ENCODE data around the gene TRAPPC11. TPM values are rescaled to one million over a fixed set of nuclear protein-coding genes. Genes with fewer than 3 reads are reported as not detected.

Gene TRAPPC11
- total and polyA plus RNA-seq, 9 of the 15 experiments (the other 6 are each of a cell fraction or from before 2014, with no cell fraction given) = 11.6 to 49.0 (median 28.7) TPM

GRCh38 chr4:183636503-183636902, 22.6 kb upstream of the TRAPPC11 start:
- POLR2A ChIA-PET = no interaction called here
- H3K4me3 ChIP-seq = no peak overlapping the region

More at GRCh38 chr4:183636503-183636902, 22.6 kb upstream of the TRAPPC11 start:
- no TSS peak for BruUV-seq (replicated peaks)
- H3K27ac ChIP-seq (ENCODE audit: extremely low read depth, low read depth, low read length) = no peak overlapping the region
- DNase-seq (ENCODE audit: extremely low read depth in 1 of 4, low spot score in 3 of 4) (no peak), ATAC-seq (no peak), FAIRE-seq (no peak)
- H3K9me3 ChIP-seq (replicated peaks; ENCODE audit: control insufficient read depth, insufficient read depth, low read depth, low read length) = no peaks in the 10 kb centered on the region
- peaks cover 3% of the 10 kb centered on the region; the same call in 1 of the 3 replicates for H3K36me3 ChIP-seq (ENCODE audit: control insufficient read depth, insufficient read depth, low read length)
- intact Hi-C loops (cut with micrococcal nuclease) (no loop called here), in situ Hi-C loops (cut with MboI) (no loop called here)
- H4K20me1 ChIP-seq (replicated peaks; ENCODE audit: control insufficient read depth, insufficient read depth, low read length) = no peaks in the 10 kb centered on the region
- no peak overlapping the region for H3K4me2 ChIP-seq (ENCODE audit: insufficient read depth, low read length)
- H2AFZ ChIP-seq (ENCODE audit: low read depth, low read length) = no peak overlapping the region
- WGBS (ENCODE audit: insufficient coverage, low coverage, missing lambda C conversion rate) = 83% methylated on average over 8 of the region's 8 CpGs
- no peaks in the 10 kb centered on the region for H3K79me2 ChIP-seq (ENCODE audit: control insufficient read depth, insufficient read depth, low read length)
- peaks cover 4% of the 10 kb centered on the region for H3K9me1 ChIP-seq (ENCODE audit: control insufficient read depth, insufficient read depth, low read length)
- no peak for TF ChIP-seq IRF1 (CRISPR knock-in tag; IDR thresholded peaks at IDR 0.05; ENCODE audit: borderline replicate concordance)
- no peak for TF ChIP-seq CREB3 (tag; conservative IDR thresholded peaks at IDR 0.05; ENCODE audit: low read depth)
- TF ChIP-seq AFF4 (CRISPR knock-in tag; IDR thresholded peaks at IDR 0.05) = no peak
- TF ChIP-seq TAL1 (IDR thresholded peaks at IDR 0.05) = no peak
- no peak for TF ChIP-seq ZNF77 (CRISPR knock-in tag; IDR thresholded peaks at IDR 0.05)
- no peak for TF ChIP-seq ZNF436 (CRISPR knock-in tag; IDR thresholded peaks at IDR 0.05)
- TF ChIP-seq THRAP3 (IDR thresholded peaks at IDR 0.05; ENCODE audit: borderline replicate concordance) = no peak
- TF ChIP-seq RUNX1 (IDR thresholded peaks at IDR 0.05; ENCODE audit: low read depth) = no peak
- no peak for TF ChIP-seq XRCC4 (IDR thresholded peaks at IDR 0.05; ENCODE audit: extremely low read depth, insufficient read depth, insufficient read length)
- TF ChIP-seq POLR2G (IDR thresholded peaks at IDR 0.05; ENCODE audit: low read depth, low read length) = no peak
- TF ChIP-seq ETV1 (tag; conservative IDR thresholded peaks at IDR 0.05; ENCODE audit: low read depth) = no peak
- no peak for TF ChIP-seq MIER1 (IDR thresholded peaks at IDR 0.05; ENCODE audit: low read depth)
- TF ChIP-seq KLF10 (CRISPR knock-in tag; IDR thresholded peaks at IDR 0.05) = no peak
- no peak for TF ChIP-seq NCOA2 (IDR thresholded peaks at IDR 0.05; ENCODE audit: partially characterized antibody in 2 of 2)
- peaks cover 5 to 6% of the 10 kb centered on the region in 2 experiments; a peak in 3 of 5 replicates for H3K4me1 ChIP-seq (replicated peaks in 1 of 2; ENCODE audit: control insufficient read depth in 2 of 2, insufficient read depth in 2 of 2, low read length in 2 of 2)
- H3K27me3 ChIP-seq (ENCODE audit: control insufficient read depth in 2 of 2, insufficient read depth in 2 of 2, low read length in 2 of 2) = no peaks in the 10 kb centered on the region
- CTCF ChIA-PET (ENCODE audit: low intra/inter-chr PET ratio) = no interaction called here
- no peak overlapping the region for H3K9ac ChIP-seq (ENCODE audit: insufficient read depth in 1 of 2, low read depth in 2 of 2, low read length in 2 of 2)
